Astrocyte of the cerebellum (primary cell): Measurements from ENCODE around the gene HNF4A.

Source experiments
- DNase-seq: peaks from one replicate; pipeline ENCODE4 v3.0.0-alpha.2; 2011; ENCODE audit warnings: low read depth
- H3K4me3 ChIP-seq: 2 replicates; pipeline ENCODE4 v1.5.1; 2011; ENCODE audit warnings: mild to moderate bottlenecking, low read depth, low read length, moderate library complexity
- CTCF ChIP-seq: IDR thresholded peaks from 2 replicates; pipeline ENCODE4 v1.5.1; 2012; ENCODE audit warnings: low read length, low read depth, moderate library complexity, mild to moderate bottlenecking; ENCODE audit errors: missing control alignments
- in situ Hi-C: cut with HindIII; loops from 2 replicates; pipeline ENCODE4 v1.10.0; 2017; ENCODE audit warnings: low sequenced_read_pairs

The HNF4A gene

GRCh38 chr20:44450903-44451450 is 95.5 kb downstream of the HNF4A start:
- in situ Hi-C loops = no loop called here
- no peak for TF ChIP-seq CTCF
- no peak for DNase-seq
- H3K4me3 ChIP-seq = no peak overlapping the region

GRCh38 chr20:44454306-44454963 is 98.9 kb downstream of the HNF4A start:
- in situ Hi-C loops = no loop called here
- no peak for TF ChIP-seq CTCF
- no peak for DNase-seq
- no peak overlapping the region for H3K4me3 ChIP-seq

- H3K4me3 ChIP-seq = no peak overlapping the region
- in situ Hi-C loops = no loop called here
- no peak for TF ChIP-seq CTCF
- no peak for DNase-seq
Measured at GRCh38 chr20:44455126-44455525, 99.6 kb downstream of the HNF4A start.

- in situ Hi-C loops = no loop called here
- TF ChIP-seq CTCF = no peak
- H3K4me3 ChIP-seq = no peak overlapping the region
- no peak for DNase-seq
Measured at GRCh38 chr20:44456611-44457010, 101.1 kb downstream of the HNF4A start.

GRCh38 chr20:44457016-44457415 is 101.5 kb downstream of the HNF4A start:
- DNase-seq = no peak
- no peak overlapping the region for H3K4me3 ChIP-seq
- TF ChIP-seq CTCF = no peak
- in situ Hi-C loops = no loop called here

- H3K4me3 ChIP-seq = no peak overlapping the region
- in situ Hi-C loops = no loop called here
- no peak for DNase-seq
- no peak for TF ChIP-seq CTCF
Measured at GRCh38 chr20:44459271-44459670, 103.8 kb downstream of the HNF4A start.
